Fibroblast of the conjunctiva (primary cell): ENCODE results near the gene SRP54.
"Not testable (repeated sequence)": the region's sequence is repeated elsewhere in the genome, so short reads cannot be mapped to it uniquely, and the experiment has no call there.

Experiments used
- DNase-seq: peaks from one replicate; pipeline ENCODE4 v3.0.0-alpha.2; 2010; ENCODE audit warnings: low read depth

Gene SRP54

DNA sequence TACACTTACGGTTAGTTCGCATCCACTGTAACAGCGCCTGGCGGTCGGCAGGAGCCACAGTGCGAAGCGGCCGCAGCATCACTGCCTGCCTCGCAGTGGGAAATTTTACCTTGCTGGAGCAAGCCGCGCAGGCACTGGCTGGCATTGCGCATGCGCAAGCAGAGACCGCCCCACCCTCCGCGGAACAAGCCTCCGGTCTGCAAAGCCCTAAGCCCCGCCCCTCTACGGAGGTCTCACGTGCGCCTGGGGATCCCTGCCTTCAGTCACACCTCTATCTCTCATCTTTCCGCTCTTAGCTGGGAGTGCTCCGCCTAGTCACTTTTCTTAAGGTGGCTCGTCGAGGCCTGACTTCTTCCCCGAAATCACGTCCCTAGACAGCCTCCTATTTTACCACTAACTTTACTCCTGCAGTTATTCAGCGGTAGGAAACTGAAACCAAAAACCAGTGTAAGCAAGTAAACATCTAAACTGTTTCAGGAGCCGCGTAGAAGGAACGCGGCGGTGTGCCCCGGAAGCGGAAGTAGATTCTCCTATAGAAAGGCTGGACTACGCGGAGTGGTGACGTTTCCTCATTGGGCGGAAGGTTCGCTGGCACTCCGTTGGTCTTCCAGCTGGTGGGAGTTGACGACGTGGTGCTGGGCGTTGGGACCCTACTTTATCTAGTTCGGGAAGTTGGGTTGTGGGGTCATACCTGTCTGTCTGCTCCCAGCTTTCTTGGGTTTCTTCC, at the start of gene SRP54:
Gene SRP54 (plus strand): TSS at position 572 of the 727 bp plus-strand sequence. CDS start 13,718 bp downstream, outside the sequence.
- peak; percentile 99 for DNase-seq

DNA sequence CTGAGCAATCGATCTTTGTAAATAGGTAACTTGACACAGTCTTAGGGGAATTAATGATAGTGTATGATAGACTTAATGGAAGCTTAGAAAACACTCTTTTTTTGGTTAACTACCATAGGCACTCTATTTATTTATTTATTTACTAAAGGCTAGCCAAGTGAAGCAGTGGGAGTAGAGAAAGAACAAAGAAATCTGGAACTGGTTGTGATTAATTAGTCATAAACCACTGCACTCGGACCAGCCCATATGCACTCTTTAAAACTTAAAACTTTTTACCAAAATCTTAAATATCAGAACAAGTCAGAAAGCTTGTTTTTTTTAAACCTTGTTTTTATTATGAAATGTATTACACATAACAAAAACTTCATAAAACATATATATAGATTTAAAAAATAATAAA, 49.5 kb upstream of the SRP54 start:
- no peak for DNase-seq

DNA sequence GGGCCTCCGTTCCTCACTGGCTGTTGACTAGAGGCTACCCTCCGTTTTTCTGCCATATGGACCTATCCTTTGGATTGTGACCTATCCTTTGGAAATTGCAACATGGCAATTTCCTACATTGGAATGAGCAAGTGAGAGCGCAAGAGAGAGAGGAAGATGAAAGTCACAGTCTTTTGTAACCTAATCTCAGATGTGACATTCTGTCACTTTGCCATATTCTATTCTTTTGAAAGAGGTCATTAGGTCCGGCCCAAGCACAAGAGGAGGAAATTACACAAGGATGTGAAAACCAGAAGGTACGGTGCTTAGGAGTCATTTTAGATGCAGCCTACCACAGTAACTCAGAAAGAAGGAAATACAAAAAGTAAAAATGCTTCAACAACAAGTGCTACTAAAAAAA, 47.3 kb upstream of the SRP54 start:
- no peak for DNase-seq

DNA sequence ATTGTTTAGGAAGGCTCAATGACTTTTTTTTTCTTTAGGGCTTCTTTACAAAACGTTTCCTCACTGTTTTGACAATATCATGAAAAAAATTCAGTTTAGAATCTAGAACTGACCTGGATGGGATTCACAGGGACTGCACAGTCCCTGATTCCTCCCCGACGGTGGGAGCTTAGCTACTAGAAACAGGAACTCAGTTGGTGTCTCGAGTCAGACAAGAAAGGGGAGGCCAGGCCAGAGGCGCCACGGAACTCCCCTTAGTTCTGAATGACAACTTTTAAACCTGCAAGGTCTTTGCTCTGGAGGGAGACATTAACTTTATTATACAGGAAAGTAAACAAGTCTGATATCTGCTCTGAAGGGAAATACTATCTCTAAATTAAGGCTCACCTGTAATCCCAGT, 45.4 kb upstream of the SRP54 start:
- no peak for DNase-seq

DNA sequence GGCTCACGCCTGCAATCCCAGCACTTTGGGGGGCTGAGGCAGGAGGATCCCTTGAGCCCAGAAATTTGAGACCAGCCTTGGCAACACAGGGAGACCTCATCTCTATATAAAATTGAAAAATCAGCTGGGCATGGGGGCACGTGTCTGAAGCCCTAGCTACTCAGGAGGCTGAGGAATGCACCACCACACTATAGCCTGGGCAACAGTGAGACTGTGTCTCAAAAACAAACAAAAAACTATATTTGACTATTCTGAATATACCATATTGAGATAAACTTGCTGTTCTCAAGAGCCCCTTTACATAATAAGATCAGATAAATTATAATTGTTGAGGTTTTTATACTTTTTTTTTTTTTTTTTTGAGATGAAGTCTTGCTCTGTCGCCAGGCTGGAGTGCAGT, 44.9 kb upstream of the SRP54 start:
- no peak for DNase-seq

DNA sequence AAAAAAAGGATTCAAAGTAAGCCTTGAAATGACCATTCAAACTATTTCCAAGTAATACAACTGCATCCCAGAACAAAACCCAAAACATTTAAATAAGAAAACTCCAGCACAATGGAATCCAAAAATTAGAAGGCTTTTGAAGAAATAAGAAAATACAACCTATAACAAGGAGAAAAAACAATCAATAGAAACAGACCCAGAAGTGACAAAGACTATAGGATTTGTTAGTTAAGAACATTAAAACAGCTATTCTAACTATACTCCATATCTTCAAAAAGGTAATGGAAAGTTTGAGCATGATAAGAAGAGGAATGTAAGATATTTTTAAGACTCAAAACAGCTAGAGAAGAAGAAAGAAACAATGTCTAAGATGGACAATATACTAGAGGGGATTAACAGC, 39.3 kb upstream of the SRP54 start:
- no peak for DNase-seq

DNA sequence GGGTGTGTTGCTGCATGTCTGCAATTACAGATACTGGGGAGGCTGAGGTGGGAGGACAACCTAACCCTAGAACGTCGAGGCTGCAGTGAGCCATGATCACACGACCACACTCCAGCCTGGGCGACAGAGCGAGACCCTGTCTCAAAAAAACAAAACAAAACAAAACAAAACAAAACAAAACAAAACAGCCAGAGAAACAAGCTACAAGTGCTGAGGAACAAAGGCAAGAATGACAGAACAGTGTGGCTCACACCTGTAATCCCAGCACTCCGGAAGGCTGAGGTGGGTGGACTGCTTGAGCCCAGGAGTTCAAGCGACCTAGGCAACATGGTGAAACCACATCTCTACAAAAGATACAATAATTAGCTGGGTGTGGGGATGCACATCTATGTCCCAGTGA, 38.0 kb upstream of the SRP54 start:
- DNase-seq = no peak

DNA sequence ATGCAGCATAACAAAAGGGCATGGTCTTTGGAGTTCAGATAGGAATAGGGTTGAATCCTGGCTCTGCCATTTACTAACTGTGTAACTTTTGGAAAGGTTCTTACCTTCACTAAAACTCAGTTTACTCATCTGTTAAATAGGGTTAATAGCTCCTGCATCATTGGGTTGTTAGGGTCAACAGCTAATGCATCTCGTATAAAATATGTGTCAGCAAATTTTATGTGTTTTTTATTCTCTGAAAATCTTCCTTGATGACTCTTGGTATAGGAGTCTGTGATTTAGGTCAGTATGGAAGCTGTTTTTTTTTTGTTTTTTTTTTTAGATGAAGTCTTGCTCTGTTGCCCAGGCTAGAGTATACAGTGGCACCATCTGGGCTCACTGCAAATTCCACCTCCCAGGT, 36.1 kb upstream of the SRP54 start:
- DNase-seq = no peak

DNA sequence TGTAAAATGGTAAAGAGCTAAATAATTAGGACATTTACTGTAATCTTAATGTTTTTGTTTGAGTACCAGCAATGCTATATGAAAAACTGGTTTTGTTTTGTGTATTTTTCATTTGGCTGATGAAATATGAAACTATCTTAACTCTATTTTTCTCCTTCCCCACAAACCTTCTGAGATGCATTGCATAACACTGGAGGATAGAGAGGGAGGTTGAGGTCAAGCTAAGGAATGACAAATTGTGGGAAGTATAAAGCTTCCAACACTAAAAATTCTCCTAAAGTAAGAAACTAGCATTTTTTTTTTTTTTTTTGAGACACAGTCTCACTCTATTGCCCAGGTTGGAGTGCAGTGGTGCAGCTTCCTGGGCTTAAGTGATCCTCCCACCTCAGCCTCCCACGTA, 31.5 kb upstream of the SRP54 start:
- no peak for DNase-seq

DNA sequence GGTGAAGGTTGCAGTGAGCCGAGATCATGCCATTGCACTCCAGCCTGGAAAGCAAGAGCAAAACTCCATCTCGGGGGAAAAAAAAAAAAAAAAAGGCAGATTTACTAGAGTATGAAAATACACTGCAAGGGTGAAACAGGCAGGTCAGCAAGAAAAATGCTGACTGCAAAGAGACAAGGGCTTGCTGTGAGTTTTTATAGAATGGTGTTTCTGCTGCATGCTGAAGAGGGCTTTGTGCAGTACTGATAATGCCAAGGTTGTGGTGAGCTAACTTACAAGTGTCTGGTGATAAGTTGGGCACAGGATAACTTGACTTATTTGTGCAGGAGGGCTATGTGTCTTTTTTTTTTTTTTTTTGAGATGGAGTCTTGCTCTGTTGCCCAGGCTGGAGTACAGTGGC, 25.9 kb upstream of the SRP54 start:
- no peak for DNase-seq

DNA sequence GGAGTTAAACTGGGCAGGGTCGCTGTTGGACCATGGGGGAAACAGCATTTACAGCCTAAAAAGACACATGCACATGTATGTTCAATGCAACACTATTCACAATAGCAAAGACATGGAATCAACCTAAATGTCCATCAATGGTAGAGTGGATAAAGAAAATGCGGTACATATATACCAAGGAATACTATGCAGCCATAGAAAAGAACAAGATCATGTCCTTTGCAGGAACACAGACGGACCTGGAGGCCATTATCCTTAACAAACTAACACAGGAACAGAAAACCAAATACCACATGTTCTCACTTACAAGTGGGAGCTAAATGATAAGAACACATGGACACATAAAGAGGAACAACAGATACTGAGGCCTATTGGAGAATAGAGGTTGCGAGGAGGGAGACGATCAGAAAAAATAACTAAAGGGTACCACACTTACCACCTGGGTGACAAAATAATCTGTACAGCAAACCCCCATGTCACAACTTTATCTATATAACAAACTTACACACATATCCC, 25.0 kb upstream of the SRP54 start:
- no peak for DNase-seq

DNA sequence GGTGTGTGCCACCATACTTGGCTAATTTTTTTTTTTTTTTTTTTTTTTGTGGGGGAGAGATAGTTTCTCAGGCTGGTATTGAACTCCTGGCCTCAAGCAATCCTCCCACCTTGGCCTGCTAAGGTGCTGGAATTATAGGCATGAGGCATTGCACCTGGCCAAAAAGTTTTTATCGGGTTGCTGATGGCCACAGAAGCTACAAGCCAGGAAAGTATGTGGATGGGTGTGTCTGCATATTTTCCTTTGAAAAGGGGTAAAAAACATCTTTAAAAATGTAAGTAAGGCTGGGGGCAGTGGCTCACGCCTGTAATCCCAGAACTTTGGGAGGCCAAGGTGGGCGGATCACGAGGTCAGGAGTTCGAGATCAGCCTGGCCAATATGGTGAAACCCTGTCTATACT, 20.7 kb upstream of the SRP54 start:
- not testable (repeated sequence) for DNase-seq

DNA sequence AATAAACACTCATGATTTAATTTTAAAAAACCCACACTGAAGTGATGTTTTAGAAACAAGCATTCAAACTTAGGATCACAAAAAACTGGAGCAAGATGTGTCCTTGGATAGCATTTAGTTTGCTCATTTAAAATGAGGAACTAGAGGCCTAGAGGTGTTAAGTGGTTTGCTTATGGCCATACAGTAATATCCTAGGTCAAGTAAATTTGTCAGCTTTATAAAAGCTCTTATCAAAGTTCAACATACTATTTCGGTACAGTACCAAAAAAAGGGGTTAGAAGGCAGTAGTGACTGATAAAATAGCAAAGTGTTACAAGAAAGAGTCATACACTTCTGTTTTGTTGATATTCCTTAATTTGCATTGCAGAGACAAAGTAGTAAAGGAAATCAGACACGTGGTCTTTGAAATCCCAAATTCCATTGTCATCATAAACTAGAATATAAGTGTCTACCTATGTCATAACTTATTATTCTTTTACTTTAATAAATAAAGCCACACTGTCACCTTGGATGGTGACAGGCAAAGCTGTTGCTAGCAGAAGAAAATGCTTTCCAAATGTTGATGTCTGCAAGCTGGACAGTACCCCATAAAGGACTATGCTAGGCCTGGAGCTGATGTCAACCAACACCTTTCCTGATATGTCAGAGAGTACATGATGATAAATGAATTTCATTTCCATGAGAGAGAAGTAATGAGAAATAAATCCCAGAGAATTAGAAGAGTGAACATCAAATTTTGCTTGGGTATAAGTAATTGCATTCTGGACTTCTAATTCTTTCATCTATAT, 17.6 kb upstream of the SRP54 start:
- no peak for DNase-seq

DNA sequence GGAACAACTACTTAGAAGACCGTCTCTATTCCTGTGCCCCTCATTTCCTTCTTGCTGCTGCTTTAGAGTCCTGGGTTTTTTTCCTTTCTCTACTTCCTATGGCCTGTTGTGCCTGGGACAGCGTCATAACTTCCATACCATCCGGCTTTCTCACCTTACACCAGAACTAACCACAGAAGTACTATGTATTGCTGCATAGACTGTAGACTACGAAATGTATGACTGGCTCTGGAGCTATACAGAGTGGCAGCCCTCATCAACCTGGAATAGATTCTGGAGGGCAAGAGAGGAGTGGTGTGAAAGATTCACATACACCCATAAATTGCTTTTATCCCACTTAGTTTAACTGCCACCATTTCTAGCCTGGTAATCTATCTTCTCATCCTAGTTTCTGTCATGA, 16.9 kb upstream of the SRP54 start:
- DNase-seq = no peak

DNA sequence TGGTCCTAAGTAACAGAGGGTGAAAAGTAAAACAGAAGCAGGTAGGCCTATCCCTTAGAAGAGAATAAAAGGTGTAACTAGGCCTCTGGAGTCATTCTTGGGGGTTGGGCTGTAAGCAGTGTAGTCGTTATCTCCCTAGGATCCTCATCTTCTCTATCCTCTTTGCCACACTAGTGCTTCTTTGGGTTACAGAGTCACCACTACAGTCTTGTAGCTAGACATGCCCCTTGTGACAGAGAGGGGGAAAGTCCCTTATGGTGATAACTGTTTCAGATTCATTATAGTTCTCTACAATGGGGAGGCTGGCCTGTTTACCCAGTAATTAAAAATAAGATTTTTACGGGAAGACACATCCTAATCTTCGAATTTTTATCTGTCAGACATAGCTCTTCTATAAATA, 16.4 kb upstream of the SRP54 start:
- no peak for DNase-seq

DNA sequence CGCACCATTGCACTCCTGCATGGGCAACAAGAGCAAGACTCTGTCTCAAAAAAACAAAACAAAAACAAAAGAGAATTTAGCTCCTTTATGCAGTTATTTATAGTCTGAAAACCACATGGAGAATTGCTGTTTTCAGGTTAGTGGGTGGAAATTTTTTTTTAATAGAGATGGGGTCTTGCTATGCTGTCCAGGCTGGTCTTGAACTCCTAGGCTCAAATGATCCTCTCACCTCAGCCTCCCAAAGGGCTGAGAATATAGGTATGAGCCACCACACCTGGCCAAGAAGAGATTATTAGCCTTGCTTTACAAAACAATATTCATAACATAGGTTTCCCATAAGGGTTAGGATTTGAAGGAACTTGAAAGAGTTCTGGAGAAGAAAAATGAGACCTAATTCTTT, 12.1 kb upstream of the SRP54 start:
- DNase-seq = no peak

DNA sequence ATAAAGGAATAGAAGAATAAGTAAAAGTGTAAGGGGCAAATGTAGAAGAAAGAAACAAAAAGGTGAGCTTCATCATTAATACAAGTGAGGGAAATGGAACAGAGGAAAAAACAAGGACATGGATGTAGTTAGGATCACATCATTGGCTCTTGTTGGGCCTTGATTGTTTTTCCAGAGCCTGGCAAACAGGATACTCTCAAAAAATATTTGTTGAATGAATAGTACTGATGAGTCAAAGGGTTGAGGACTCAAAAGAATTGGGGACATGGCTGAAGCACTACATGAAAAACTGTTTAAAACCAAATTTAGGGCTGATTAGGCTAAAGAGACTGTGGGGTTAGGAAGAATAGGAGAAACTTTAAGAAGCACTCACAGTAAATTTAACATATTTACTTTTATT, 11.4 kb upstream of the SRP54 start:
- no peak for DNase-seq

DNA sequence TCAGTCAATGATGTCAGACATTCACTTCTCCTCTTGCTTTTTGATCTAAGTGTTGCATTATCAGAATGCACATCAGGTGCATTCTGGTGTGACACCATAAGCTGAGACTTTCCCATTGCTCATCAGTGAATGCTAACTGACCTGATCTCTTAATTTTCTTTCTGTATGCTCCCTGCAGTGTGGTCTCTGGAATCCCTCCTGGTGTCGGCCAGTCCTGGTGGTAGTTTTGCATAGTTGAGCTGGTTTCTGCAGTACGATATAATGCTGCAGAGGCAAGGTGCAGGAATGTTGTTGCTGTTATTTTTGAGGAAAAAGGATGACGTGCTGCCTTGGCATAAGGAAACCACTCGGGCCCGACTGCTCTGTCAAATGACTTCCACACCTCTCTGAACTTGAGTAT, 11.0 kb upstream of the SRP54 start:
- DNase-seq = no peak

DNA sequence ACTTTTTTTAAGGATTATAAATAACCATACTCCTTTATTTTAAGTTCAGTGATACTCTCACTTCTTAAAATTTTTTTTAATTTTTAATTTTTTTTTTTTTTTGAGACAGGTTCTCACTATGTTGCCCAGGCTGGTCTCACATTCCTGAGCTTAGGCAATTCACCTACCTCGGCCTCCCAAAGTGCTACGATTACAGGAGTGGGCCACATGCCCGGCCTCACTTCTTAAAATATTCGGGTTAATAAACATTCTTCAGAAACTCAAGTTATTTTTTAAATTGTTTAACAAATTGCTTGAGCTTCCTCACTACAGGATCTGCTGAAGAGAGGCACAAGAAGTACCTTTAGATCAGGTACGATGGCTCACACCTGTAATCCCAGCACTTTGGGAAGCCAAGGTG, 4.3 kb upstream of the SRP54 start:
- DNase-seq = no peak

DNA sequence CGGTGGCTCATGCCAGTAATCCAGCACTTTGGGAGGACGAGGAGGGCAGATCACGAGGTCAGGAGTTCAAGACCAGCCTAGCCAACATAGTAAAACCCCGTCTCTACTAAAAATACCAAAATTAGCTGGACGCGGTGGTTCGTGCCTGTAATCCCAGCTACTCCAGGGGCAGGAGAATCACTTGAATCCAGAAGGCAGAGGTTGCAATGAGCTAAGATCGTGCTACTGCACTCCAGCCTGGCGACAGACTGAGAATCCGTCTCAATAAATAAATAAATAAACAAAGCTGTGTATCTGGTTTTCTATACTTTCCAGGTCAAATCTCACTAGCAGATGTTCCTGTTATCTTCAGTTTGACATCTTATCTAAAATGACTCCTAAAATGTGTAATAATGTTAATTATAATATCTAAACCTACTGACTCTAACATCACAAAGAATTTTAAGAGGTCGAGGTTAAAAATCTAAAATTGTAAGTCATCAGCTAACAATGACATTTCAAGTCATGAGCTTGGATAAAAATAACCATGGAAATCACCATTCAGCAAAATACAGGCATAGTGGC, 2.4 kb upstream of the SRP54 start:
- DNase-seq = no peak

DNA sequence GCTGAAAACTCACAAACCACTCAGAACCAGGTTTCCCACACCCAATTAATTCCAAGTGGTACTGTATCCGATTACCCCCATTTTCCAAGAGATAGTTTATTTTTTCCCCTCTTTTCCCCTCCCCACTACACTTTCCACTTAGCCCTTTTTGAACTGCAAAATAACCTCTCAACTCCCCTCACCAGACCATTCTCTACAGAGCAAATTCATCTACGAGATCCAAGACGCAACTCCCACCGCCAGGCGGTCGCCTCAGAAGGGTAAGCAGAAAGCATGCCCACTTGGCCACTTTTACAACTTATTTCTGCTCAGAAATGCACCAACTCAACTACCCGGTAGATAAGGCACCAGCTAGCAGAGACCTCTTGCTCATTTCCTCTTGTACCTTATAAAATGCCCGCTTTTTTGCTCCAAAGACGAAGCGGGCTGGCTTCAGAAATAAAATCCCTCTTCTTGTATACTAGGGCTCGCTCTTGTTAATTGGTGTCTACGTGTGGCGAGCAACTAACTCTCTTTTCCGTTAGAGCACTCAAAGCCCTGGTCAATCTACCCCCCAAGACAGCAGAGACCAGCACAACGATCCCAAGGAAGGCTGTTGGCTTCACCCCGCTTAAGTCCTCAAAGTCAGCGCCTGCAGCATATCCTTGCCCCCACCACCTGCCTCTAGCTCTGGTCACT, 910 bp upstream of the SRP54 start:
- DNase-seq = no peak

DNA sequence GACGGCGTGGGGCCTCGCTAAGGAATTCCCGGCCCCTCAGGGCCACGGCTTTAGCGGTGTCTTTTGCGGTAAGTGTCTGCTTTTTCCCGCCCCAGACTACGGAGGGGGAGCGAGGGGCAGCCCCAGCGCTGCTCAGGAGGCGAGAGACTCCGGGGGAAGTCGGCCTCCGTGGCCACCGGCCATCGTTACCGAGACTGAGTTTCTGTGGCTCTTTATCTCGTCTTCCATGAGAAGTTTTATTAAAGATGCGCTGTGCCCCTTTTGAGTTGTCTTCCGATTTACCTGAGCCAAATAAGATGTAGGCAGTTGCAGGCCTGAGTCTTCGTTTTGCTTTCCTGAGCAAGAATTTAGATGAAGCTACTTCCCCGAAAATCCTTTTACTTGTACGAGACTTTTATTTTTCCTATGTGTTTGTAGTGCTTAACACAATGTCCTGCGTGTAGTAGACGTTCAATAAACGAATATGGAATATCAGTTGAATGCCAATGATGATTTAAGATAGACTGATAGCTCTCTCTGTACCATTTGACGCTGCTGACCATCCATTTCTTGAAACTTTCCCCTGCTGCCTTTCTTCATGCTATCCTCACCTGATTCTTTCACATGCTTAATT, 462 bp downstream of the SRP54 start:
- DNase-seq = no peak
